Activated gamma-delta T cell (primary cell): Measurements from ENCODE around the gene PTGDR2.

Experiments used
- DNase-seq: peaks from one replicate; lab custom pipeline; 2025; lab: John Stamatoyannopoulos, UW
- total RNA-seq, 2 donors: gene quantifications; one replicate each; lab custom pipeline; 2026; lab: John Stamatoyannopoulos, UW

The PTGDR2 gene
- 2.6 to 8.9 reads per million in 2 donors for total RNA-seq

DNA sequence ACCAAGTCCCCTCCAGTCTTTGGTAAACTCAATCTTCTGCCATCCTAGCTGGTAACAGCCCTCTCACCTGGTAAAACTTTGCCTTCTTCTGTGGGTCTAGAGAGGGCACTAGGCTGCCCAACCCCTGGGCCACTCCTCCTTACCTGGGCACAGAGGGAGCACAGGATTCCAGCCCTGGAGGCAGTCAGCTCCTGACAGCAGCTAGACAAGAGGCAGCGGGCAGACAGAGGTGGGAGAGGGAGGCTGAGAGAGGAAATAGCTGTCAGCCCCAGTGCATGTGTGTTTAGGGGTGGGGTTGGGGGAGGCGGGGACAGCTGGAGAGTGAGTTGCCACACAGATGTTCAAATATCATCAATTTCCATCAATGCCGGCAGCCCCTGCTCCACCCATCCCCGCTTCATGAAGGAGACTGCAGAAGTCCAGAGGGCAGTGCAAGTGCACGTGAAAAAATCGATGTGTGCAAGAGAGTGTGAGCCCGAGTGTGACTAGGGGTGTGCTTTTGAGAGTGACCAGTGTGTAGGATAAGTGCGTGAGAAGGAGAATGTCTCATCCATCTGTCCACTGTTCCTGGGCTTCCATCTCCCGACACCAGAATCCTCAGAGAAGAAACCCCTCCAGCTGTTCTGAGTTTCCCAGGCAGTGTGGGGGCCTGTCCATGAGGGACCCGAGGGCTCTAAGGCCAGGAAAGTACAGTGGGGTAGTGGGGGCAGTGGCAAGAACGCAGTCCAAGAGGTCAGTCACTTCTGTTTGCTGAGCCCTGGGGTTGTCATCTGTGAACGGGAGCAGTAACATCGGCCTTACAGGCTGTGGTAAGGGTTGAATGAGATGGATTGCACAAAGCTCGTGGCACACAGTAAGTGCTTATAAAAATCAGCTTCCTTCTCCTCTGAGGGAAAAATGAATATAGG lies at the start of gene PTGDR2:
TSS of gene PTGDR2 (minus strand) at position 225 of the 908 bp plus-strand sequence. CDS start 2,228 bp downstream, outside the sequence.
- DNase-seq: no peak

DNA sequence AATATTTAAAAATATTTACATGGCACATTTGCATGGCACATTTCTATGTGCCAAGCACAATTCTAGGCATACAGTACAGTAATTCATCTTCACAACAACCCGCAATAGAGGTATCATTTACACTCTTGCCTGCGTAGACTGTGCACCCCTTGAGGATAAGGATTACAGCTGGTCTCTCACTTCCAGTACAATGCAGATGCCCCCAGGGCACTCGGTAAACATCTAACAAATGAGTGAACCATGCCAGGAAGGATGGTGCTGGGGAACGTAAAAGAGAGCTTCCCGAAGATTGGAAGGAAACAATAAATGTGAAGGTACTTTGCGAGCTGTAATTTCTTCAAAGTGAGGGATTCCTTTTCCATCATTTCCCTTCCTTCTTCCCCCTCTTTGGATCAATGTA lies 49.3 kb upstream of the PTGDR2 start:
- DNase-seq: no peak

GRCh38 chr11:60902625-60903024 lies 46.9 kb upstream of the PTGDR2 start:
- DNase-seq: no peak

- no peak for DNase-seq
Observed at GRCh38 chr11:60900673-60901404, 45.1 kb upstream of the PTGDR2 start.

GRCh38 chr11:60899977-60900376 lies 44.2 kb upstream of the PTGDR2 start:
- no peak for DNase-seq

- DNase-seq: no peak
Observed at GRCh38 chr11:60899046-60899936, 43.5 kb upstream of the PTGDR2 start.

DNA sequence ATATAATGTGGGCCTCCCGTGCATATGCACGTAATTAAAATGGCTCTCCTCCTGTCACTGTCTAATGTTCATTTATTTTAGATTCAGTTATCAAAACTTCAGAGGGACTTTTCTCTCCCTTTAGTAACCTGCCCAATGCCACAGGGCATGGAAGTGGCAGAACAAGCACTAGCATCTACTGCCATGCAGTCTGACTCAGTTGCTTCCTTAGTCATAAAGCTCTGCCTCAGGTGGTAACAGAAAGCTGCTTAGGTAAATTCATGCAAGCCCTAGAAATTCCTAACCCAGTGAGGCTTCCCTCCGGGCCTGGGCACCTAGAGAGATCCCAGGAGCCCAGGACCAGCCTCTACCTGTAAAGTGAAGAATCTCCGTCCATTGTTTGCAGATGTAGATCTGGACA lies 41.7 kb upstream of the PTGDR2 start:
- no peak for DNase-seq

- DNase-seq: no peak
Observed at GRCh38 chr11:60895687-60896086, 39.9 kb upstream of the PTGDR2 start.

DNA sequence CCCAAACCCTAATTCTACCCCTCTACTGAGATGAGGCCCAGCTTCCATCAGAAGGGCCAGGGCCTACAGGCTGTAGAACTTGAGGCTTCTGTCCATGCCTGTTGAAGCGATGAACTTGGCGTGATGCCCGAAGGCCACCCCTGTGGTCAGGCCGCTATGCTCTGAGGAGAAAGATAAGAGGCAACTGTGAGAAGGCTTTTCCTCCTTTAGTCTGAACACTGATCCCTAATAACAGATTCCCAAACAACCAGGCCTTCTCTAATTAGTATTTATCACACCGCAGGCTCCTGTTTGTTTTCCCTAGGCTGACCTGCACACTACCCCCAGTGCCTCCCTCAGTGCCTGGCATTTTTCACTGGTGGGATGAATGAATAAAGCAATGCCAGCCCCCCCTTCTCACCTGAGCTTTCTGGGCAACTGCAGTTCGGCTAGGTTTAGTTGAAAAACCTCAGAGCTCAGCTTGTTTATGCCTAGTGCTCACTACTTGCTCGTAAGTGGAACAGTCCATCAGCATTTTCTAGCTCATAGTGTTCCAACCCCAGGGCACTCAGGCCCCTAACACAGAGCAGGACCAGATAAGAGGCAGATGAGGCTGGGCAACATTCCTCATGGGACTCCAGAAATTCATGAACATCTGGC lies 35.5 kb upstream of the PTGDR2 start:
- no peak for DNase-seq

DNA sequence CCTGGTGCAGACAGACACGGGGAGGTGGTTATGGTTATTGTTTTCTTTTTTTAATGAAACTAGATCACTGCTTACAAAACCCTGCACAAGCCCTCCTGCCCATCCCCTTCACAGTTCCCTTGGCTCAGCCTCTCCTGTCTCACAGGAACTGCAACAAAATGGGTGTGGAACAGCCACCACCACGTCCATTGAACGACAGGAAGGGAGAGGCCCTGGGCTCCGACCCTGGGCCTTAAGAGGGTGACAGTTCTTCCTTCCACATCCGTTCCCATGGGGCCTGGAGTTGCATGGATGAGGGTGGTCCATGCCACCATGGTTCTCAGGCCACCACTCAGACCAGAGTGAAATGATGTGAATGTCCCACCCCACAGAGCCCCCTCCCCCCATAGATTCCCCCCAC lies 34.9 kb upstream of the PTGDR2 start:
- no peak for DNase-seq

DNA sequence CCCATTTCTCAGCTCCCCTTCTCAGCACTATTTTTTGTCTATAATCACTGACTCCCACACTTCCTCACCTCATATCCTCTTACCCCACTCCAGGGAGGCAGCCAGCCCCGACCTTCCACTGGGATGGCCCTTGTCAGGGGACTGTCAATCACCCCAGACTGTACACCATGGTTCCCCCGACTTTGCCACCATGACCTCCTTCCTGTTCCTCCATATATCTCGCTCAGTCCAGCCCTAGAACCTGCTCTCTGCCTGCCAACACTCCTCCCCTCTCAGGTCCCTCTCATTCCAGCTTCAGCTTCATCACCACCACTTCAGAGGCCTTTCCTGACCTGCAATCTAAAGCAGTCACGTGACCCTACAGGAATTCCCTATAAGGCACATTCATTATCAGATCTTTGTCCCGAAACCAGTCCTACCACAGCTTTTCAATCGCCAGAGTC lies 34.1 kb upstream of the PTGDR2 start:
- DNase-seq: no peak

DNA sequence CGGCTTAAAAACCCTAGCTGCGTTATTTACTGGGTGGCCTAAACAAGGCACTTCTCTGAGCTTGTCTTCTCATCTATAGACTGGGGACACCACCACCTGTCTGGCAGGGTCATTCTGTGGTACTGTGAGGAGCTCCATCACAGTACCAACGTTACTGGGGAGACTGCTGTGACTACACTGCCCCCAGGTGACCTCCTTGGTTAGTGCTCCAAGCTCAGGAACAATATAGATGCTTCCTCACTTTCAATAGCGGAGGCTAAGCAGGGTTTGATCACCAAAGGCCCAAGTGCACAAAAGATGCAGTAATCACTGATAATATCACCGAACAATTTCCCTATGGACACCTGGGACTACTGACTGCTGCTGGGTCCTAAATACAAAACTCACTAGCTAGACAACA lies 31.8 kb upstream of the PTGDR2 start:
- no peak for DNase-seq

DNA sequence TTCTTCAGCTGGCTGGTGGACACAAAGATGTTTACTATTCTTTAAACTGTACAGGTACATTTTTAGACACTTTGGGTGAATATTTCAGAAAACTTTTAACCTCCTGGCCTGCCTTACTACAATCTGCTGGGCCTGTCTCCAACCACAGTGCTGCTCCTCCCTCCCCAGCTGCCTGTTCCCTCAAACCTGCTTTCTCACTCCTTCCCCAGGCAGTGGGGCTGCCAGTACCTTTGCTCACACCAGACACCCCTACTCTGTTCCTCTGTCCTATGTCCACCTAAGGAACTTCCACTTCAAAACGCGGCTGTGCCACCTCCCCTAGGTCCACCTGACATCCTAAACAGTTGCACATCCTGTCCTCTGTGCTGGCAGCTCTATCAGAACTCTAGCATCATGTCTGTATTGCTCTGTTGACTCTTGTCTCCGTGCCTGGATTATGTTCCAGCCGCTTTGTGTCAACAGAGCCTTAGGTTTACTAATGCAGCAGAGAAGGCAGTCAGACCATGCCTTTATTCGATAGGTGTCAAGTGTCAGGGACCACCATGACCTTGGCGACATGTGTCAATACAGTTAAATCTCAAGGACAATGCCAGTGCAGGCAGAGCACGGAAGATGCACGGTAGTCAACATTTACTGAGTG lies 25.0 kb upstream of the PTGDR2 start:
- DNase-seq: no peak

- no peak for DNase-seq
Observed at GRCh38 chr11:60879971-60880588, 24.3 kb upstream of the PTGDR2 start.

GRCh38 chr11:60879104-60879503 lies 23.4 kb upstream of the PTGDR2 start:
- no peak for DNase-seq

DNA sequence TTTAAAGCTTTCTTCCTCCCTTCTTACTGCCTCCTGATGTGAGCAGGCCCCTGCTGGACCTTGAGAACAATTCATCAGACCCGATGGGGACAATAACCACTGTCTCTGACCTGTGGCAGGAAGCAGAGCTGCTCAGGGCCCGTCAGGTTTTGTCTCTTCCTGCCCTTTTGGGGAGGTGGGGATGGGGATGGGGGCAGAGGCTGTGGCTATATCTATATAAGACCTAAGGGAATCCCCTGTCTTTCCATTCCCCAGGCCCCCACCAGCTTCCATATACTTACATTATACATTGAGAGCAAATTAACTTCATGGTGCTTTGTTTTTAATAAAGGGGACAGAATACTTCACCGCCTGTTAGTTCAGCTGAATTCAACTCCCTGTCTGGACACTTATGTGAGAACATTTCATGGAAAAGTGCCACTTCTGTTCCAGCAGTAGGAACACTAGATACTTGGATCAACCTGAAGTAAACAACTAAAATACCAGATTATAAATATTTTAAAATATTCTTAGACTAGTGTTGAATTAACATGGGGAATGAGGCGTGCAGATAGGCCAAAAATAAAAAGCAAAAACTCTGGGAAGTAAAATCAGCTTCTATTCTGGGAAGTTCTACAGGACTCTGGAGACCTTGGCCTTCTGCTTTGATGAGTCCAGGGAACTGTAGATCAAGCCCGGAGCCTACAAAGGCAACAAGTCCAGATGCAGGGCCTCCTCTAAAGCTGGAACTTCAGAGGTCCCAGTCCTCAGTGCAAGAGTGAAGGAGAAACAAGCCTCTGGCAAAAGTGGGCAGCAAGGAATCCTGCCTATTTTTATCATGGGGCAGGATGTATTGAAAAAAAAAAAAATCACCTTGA lies 22.7 kb upstream of the PTGDR2 start:
- no peak for DNase-seq

DNA sequence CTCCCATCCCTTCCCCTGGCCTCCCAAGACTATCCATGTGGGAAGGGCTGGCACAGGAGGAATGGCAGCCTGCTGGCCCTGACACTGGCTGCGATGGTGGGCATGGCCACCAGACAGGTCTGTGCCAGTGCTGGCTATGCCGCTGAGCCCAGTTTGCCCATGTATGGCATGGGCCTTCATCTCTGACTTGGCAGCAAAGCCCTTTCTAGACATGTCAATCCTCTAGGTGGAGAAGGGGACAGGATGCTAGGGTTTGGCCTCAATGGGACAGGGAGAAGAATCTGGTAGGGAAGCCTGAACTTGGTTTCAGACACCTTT lies 20.4 kb upstream of the PTGDR2 start:
- no peak for DNase-seq

DNA sequence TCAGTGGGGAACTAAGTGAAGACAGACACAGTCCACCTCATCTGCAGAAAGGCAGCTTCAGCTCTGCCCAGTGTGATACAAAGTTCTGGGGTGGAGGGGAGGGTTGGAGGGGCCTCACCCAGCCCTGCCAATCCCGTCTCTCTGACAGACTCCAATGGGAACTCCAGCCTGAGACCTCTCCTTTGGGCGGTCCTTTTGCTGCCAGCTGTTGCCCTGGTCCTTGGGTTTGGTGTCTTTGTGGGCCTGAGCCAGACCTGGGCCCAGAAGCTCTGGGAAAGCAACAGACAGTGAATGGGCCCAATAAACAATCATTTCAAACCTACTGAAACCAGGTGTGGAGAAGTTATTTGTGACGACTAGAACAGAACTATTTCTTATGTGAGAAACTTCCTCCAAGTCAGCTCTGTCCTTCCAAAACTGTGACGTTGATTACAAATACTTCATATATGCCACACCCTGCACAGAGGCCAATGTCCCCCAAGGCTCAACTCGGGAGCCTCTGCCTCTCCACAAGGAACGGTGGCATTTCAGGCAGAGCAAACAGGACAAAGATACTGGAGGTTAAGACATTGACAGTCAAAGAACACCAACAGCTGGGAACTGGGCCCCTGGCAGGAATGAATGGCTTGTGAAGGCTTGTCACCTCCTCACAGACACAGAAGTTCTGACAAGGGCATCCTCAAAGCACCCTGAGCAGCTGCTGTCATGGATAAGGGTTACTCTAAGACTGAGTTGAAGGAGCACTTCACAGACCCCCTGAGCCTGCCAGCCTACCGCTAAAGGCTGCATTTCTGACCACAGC lies 19.8 kb upstream of the PTGDR2 start:
- DNase-seq: no peak
